GM15510 (cell line): ENCODE results near the gene BSG.

Source experiments
- POLR2A ChIP-seq: IDR thresholded peaks from 3 replicates; pipeline ENCODE4 v1.6.1; 2011; ENCODE audit warnings: borderline replicate concordance; ENCODE audit not compliant: insufficient read length; ENCODE audit errors: extremely low read depth

Gene BSG

GRCh38 chr19:574658-575526 lies 2.5 kb downstream of the BSG start:
- no peak for TF ChIP-seq POLR2A

- TF ChIP-seq POLR2A = no peak
Measured at GRCh38 chr19:575527-576506, 3.4 kb downstream of the BSG start.

DNA sequence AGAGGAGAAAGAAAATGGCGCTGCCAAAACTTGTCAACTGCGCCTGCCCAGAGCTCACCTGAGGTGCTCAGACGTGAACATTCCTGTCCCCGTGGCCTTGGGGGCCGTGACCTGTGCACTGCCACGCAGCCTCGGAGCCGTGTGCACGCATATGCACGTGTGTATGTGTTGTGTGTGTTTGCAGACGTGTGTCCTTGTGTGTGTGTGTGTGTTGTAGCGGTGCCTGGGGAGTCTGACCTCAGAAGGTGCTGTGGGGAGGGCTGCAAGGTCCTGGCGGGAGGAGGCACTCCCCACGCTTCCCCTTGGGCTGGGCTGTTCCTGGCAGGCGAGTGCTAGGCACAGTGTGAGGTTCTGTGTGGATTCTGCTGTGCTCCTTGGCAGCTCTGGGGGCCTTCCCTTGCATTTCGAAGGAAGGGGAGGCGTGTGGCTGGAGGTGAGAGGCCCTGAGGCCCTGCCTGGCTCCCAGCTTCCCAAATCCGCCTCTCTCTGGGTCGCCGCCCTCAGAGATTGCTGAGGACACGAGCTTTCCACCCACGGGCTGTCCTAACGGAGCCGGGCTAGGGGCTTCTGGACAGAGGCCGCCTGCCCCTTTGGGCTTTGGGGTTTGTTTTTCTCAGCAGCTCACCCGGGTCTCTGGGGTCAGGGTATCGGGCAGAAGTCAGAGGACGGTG lies 4.5 kb downstream of the BSG start:
- no peak for TF ChIP-seq POLR2A

GRCh38 chr19:577439-578392 lies 5.3 kb downstream of the BSG start:
- no peak for TF ChIP-seq POLR2A

GRCh38 chr19:579111-579841 lies 6.9 kb downstream of the BSG start:
- no peak for TF ChIP-seq POLR2A

GRCh38 chr19:579842-580155 lies 7.4 kb downstream of the BSG start:
- no peak for TF ChIP-seq POLR2A

DNA sequence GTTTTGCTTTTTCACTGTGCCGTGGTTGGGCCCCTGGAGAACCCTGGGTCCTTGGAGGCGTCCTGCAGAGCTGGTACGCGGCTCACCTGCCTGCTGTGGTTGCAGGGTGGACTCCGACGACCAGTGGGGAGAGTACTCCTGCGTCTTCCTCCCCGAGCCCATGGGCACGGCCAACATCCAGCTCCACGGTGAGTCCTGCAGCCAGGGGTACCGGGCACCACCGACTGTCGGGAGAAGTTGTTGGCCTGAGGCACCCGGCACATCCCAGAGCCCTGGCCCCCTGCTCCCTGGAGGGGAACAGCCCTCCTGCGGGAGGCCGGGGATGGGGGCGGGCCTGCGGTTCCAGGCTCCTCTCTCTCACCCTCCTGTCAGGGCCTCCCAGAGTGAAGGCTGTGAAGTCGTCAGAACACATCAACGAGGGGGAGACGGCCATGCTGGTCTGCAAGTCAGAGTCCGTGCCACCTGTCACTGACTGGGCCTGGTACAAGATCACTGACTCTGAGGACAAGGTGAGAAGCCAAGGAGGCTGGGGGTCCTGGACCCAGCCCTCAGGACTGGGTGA lies 8.0 kb downstream of the BSG start:
- TF ChIP-seq POLR2A = no peak

DNA sequence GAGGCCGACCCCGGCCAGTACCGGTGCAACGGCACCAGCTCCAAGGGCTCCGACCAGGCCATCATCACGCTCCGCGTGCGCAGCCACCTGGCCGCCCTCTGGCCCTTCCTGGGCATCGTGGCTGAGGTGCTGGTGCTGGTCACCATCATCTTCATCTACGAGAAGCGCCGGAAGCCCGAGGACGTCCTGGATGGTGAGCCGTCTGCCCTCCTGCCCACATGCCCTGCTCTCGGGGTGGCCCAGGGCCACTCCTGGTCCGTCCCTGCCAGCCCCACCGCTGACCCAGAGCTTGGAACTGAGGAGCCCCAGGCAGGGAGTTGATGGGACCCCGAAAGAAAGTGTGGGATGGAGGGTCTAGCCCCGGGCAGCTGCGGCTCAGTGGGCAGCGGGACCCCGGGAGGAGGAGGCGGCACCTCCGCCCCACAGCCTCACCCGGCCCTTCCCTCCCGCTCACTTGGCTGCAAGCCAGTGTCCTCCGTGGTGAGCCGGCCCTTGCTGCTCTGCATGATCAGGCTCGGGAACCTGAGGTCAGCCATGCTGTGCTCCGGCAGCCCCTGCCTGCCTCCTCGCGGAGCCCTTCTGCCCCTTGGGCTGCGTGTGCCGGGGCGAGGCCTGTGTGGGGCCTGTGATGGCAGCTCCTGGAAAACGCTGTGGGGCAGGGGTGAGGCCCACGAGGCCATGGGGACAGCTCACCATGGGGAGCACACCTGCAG lies 9.2 kb downstream of the BSG start:
- no peak for TF ChIP-seq POLR2A

DNA sequence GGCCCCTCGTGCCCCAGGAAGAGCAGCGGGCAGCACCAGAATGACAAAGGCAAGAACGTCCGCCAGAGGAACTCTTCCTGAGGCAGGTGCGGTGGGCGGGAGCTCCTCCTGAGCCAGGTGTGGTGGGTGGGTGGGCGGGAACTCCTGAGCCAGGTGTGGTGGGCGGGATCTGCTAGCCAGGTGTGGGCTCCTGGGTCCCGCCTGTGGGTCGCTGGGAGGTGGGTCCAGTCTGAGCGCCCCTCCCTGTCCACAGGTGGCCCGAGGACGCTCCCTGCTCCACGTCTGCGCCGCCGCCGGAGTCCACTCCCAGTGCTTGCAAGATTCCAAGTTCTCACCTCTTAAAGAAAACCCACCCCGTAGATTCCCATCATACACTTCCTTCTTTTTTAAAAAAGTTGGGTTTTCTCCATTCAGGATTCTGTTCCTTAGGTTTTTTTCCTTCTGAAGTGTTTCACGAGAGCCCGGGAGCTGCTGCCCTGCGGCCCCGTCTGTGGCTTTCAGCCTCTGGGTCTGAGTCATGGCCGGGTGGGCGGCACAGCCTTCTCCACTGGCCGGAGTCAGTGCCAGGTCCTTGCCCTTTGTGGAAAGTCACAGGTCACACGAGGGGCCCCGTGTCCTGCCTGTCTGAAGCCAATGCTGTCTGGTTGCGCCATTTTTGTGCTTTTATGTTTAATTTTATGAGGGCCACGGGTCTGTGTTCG lies 10.3 kb downstream of the BSG start:
- TF ChIP-seq POLR2A = no peak

- TF ChIP-seq POLR2A = no peak
Measured at GRCh38 chr19:583198-583967, 11.0 kb downstream of the BSG start.

GRCh38 chr19:583968-584239 lies 11.5 kb downstream of the BSG start:
- TF ChIP-seq POLR2A = no peak
